Stimulated activated CD4-positive, alpha-beta T cell treated with anti-CD3 and anti-CD28 coated beads, TNF-alpha, amount 100 ng/mL, for 4 hours (primary cell): ENCODE measurements around the gene OSBPL5.

ENCODE experiments used
- DNase-seq, 3 experiments: peaks; one replicate each; pipeline ENCODE4 v3.0.0-alpha.2; 2020; ENCODE audit warnings: low read depth in 3 of 3

Gene OSBPL5

GRCh38 chr11:3148255-3148989 lies 16.7 kb downstream of the OSBPL5 start:
- DNase-seq, result no peak

- no peak for DNase-seq
These were observed 17.5 kb downstream of the OSBPL5 start for GRCh38 chr11:3147626-3148025.

GRCh38 chr11:3147257-3147619 lies 17.9 kb downstream of the OSBPL5 start:
- DNase-seq, result no peak

- DNase-seq, result no peak
These were observed 18.4 kb downstream of the OSBPL5 start for GRCh38 chr11:3146612-3147256.

GRCh38 chr11:3145206-3145520 lies 19.9 kb downstream of the OSBPL5 start:
- DNase-seq, result no peak

GRCh38 chr11:3144296-3145205 lies 20.6 kb downstream of the OSBPL5 start:
- DNase-seq, result no peak

GRCh38 chr11:3143136-3143880 lies 21.8 kb downstream of the OSBPL5 start:
- no peak for DNase-seq

- no peak for DNase-seq
These were observed 24.9 kb downstream of the OSBPL5 start for GRCh38 chr11:3140291-3140603.

GRCh38 chr11:3139481-3140290 lies 25.4 kb downstream of the OSBPL5 start:
- no peak for DNase-seq

GRCh38 chr11:3139086-3139440 lies 26.0 kb downstream of the OSBPL5 start:
- DNase-seq, result no peak

- no peak for DNase-seq
These were observed 26.7 kb downstream of the OSBPL5 start for GRCh38 chr11:3138178-3139085.

- DNase-seq, result no peak
These were observed 27.5 kb downstream of the OSBPL5 start for GRCh38 chr11:3137486-3138177.

GRCh38 chr11:3136546-3137455 lies 28.3 kb downstream of the OSBPL5 start:
- DNase-seq, result no peak

- no peak for DNase-seq
These were observed 29.3 kb downstream of the OSBPL5 start for GRCh38 chr11:3135481-3136440.

- no peak for DNase-seq
These were observed 30.2 kb downstream of the OSBPL5 start for GRCh38 chr11:3134651-3135480.

GRCh38 chr11:3134218-3134621 lies 30.9 kb downstream of the OSBPL5 start:
- DNase-seq, result no peak
